HepG2 (cell line): ENCODE measurements around the gene PALM3. TPM values are rescaled to one million over a fixed set of nuclear protein-coding genes. Genes with fewer than 3 reads are reported as not detected.

Experiments
- CTCF ChIP-seq: sonication (generic); formaldehyde crosslinking; IDR thresholded peaks from 2 replicates; pipeline ENCODE4 v1.5.0; 2020; ENCODE audit warnings: mild to moderate bottlenecking, missing genetic modification reagents, moderate library complexity
- GFI1 ChIP-seq: sonication (generic); formaldehyde crosslinking; IDR thresholded peaks from 2 replicates; pipeline ENCODE4 v1.5.0; 2020; ENCODE audit warnings: missing genetic modification reagents, mild to moderate bottlenecking, borderline replicate concordance
- HNF1B ChIP-seq: sonication (generic); formaldehyde crosslinking; IDR thresholded peaks from 2 replicates; pipeline ENCODE4 v1.5.1; 2020; ENCODE audit warnings: mild to moderate bottlenecking, moderate library complexity, missing genetic modification reagents
- KLF11 ChIP-seq: IDR thresholded peaks from 2 replicates; pipeline ENCODE4 v1.6.1; 2016; ENCODE audit warnings: missing compliant biosample characterization
- XRCC5 ChIP-seq: fragments of 200-400 bp; formaldehyde crosslinking; optimal IDR thresholded peaks from 2 replicates; pipeline ENCODE3; 2017; ENCODE audit warnings: mild to moderate bottlenecking, low read length
- ZFP91 ChIP-seq: sonication (generic); formaldehyde crosslinking; IDR thresholded peaks from 2 replicates; pipeline ENCODE4 v1.9.0; 2022; ENCODE audit warnings: missing genetic modification reagents, mild to moderate bottlenecking, borderline replicate concordance
- ZNF292 ChIP-seq: sonication (generic); formaldehyde crosslinking; IDR thresholded peaks from 2 replicates; pipeline ENCODE4 v1.8.1; 2022; ENCODE audit warnings: mild to moderate bottlenecking, low read depth, missing genetic modification reagents, borderline replicate concordance
- ZNF407 ChIP-seq: sonication (generic); formaldehyde crosslinking; IDR thresholded peaks from one replicate; pipeline ENCODE4 v1.5.1; 2020; ENCODE audit warnings: mild to moderate bottlenecking, missing genetic modification reagents; ENCODE audit errors: not compliant biosample characterization
- ZNF800 ChIP-seq: sonication (generic); formaldehyde crosslinking; IDR thresholded peaks from 2 replicates; pipeline ENCODE4 v1.4.0; 2020; ENCODE audit warnings: missing genetic modification reagents
- polyA plus RNA-seq, 8 experiments: library from polyadenylated mRNA; depleted of rRNA in 3 of 8; stranded (reverse) in 7 of 8; unstranded in 1 of 8; fragments of >200 nt; fragmentation: Illumina TruSeq in 4 of 8; extraction: Trizol in 4 of 8; gene quantifications; 2 replicates each; pipeline versions ENCODE4 v1.2.1 to v1.2.3, GENCODE V29; 2011 to 2016; ENCODE audit warnings: low read depth in 4 of 8, missing spikeins in 1 of 8, mixed read lengths in 1 of 8; ENCODE audit not compliant: insufficient read depth in 1 of 8
- total RNA-seq, 5 experiments: library from RNA; depleted of rRNA; stranded (reverse); fragments of >200 nt; fragmentation: Illumina TruSeq; extraction: Trizol; gene quantifications; 2 replicates each; pipeline ENCODE4 v1.2.3, GENCODE V29; 2016; ENCODE audit warnings: low read depth in 1 of 5

The PALM3 gene
- total and polyA plus RNA-seq, 2 of the 13 experiments (the other 11 are each of a cell fraction or from before 2014, with no cell fraction given): 0.79 to 2.4 TPM

- TF ChIP-seq ZFP91 (CRISPR knock-in tag) (peak; percentile 29; the same call in 1 of the 2 replicates), ZNF292 (CRISPR knock-in tag) (no peak), ZNF800 (CRISPR knock-in tag) (peak; percentile 54; the same call in 1 of the 2 replicates), KLF11 (CRISPR knock-in tag) (no peak), ZNF407 (CRISPR knock-in tag) (peak; percentile 54), XRCC5 (no peak), CTCF (CRISPR knock-in tag) (0 out of 2 replicates have a peak, but pooled peaks have one; percentile 4), GFI1 (no peak), HNF1B (CRISPR knock-in tag) (no peak)
Observed at GRCh38 chr19:14073925-14074838, 12.3 kb upstream of the PALM3 start (continued).
